ENCODE measurements around the gene CYP1A2. TPM values are rescaled to one million over a fixed set of nuclear protein-coding genes. Genes with fewer than 3 reads are reported as not detected.
A peak's percentile ranks its signal among the peaks of the same experiment; 100 is the strongest.

Gene CYP1A2
- total and polyA plus RNA-seq, 9 of the 15 experiments (the other 6 are each of a cell fraction or from before 2014, with no cell fraction given), result not detected

- TF ChIP-seq, protein P1, sequence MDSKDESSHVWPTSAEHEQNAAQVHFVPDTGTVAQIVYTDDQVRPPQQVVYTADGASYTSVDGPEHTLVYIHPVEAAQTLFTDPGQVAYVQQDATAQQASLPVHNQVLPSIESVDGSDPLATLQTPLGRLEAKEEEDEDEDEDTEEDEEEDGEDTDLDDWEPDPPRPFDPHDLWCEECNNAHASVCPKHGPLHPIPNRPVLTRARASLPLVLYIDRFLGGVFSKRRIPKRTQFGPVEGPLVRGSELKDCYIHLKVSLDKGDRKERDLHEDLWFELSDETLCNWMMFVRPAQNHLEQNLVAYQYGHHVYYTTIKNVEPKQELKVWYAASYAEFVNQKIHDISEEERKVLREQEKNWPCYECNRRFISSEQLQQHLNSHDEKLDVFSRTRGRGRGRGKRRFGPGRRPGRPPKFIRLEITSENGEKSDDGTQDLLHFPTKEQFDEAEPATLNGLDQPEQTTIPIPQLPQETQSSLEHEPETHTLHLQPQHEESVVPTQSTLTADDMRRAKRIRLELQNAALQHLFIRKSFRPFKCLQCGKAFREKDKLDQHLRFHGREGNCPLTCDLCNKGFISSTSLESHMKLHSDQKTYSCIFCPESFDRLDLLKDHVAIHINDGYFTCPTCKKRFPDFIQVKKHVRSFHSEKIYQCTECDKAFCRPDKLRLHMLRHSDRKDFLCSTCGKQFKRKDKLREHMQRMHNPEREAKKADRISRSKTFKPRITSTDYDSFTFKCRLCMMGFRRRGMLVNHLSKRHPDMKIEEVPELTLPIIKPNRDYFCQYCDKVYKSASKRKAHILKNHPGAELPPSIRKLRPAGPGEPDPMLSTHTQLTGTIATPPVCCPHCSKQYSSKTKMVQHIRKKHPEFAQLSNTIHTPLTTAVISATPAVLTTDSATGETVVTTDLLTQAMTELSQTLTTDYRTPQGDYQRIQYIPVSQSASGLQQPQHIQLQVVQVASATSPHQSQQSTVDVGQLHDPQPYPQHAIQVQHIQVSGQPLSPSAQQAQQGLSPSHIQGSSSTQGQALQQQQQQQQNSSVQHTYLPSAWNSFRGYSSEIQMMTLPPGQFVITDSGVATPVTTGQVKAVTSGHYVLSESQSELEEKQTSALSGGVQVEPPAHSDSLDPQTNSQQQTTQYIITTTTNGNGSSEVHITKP (IDR thresholded peaks at IDR 0.05; ENCODE audit: partially characterized antibody), result no peak
- TF ChIP-seq GABPB1 (CRISPR knock-in tag; IDR thresholded peaks at IDR 0.05), result no peak
- TF ChIP-seq TAL1 (IDR thresholded peaks at IDR 0.05), result peak; percentile 47; the same call in 1 of the 2 replicates
Observed at GRCh38 chr15:74778599-74778970, 29.9 kb downstream of the CYP1A2 start (continued).

DNA sequence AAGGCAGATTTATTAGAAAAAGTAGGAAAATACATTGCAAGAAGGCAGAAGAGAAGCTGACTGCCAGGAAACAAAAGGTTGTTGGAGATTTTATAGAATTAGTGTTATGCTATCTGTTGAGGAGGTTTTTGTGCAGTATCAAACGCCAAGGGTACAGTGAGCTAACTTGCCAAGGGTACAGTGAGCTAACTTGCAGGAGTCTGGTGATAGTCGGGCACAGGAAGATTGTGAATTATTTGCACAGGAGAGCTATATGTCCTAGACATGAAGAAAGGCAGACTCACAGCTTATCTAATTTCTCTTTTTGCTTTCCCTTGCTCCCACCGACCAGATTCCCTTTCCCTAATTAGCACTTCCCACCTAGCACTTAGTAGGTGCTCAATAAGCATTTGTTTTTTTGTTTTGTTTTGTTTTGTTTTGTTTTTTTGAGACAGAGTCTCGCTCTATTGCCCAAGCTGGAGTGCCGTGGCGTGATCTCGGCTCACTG is 30.6 kb downstream of the CYP1A2 start:
- no peak for ATAC-seq
- no peak for DNase-seq (ENCODE audit: extremely low read depth in 1 of 4, low spot score in 3 of 4)
- no peaks in the 10 kb centered on the region for H3K27me3 ChIP-seq (ENCODE audit: control insufficient read depth in 2 of 2, insufficient read depth in 2 of 2, low read length in 2 of 2)
- H3K27ac ChIP-seq (ENCODE audit: extremely low read depth, low read depth, low read length), result no peak overlapping the region
- no peaks in the 10 kb centered on the region for H3K36me3 ChIP-seq (ENCODE audit: control insufficient read depth, insufficient read depth, low read length)
- peaks cover 43 to 62% of the 10 kb centered on the region in 2 experiments for H3K4me1 ChIP-seq (replicated peaks in 1 of 2; ENCODE audit: control insufficient read depth in 2 of 2, insufficient read depth in 2 of 2, low read length in 2 of 2)
- 0 out of 2 replicates have a peak overlapping the region, but pooled peaks have one; percentile 1 for H2AFZ ChIP-seq (ENCODE audit: low read depth, low read length)
- no peak for FAIRE-seq
- CTCF ChIA-PET (ENCODE audit: low intra/inter-chr PET ratio), result interaction anchor here (0.7 kb wide), 2 partner anchors 17 to 1384 kb away, joined by 3 read pairs; no protein-coding TSS in a partner anchor
- no peak overlapping the region for H3K4me3 ChIP-seq
- 61% methylated on average over 7 of the region's 7 CpGs for WGBS (ENCODE audit: insufficient coverage, low coverage, missing lambda C conversion rate)
- H3K9ac ChIP-seq (ENCODE audit: insufficient read depth in 1 of 2, low read depth in 2 of 2, low read length in 2 of 2), result no peak overlapping the region
- peaks cover 4% of the 10 kb centered on the region for H3K9me1 ChIP-seq (ENCODE audit: control insufficient read depth, insufficient read depth, low read length)
- no peaks in the 10 kb centered on the region; the same call in 1 of the 2 replicates for H4K20me1 ChIP-seq (replicated peaks; ENCODE audit: control insufficient read depth, insufficient read depth, low read length)
- intact Hi-C loops (cut with micrococcal nuclease) (loop anchor here (10.0 kb wide), 1 partner anchor 426 kb away; the partner anchor contains the start of gene C15orf39), in situ Hi-C loops (cut with MboI) (no loop called here)
- H3K9me3 ChIP-seq (replicated peaks; ENCODE audit: control insufficient read depth, insufficient read depth, low read depth, low read length), result no peaks in the 10 kb centered on the region
- POLR2A ChIA-PET, result interaction anchor here (0.6 to 1.7 kb wide), 3 partner anchors 9 to 410 kb away, joined by 3 to 8 read pairs (median 3); no protein-coding TSS in a partner anchor
- H3K4me2 ChIP-seq (ENCODE audit: insufficient read depth, low read length), result no peak overlapping the region
- H3K79me2 ChIP-seq (ENCODE audit: control insufficient read depth, insufficient read depth, low read length), result peaks cover 22% of the 10 kb centered on the region
- no TSS peak for BruUV-seq (replicated peaks)
- TF ChIP-seq, protein P2, sequence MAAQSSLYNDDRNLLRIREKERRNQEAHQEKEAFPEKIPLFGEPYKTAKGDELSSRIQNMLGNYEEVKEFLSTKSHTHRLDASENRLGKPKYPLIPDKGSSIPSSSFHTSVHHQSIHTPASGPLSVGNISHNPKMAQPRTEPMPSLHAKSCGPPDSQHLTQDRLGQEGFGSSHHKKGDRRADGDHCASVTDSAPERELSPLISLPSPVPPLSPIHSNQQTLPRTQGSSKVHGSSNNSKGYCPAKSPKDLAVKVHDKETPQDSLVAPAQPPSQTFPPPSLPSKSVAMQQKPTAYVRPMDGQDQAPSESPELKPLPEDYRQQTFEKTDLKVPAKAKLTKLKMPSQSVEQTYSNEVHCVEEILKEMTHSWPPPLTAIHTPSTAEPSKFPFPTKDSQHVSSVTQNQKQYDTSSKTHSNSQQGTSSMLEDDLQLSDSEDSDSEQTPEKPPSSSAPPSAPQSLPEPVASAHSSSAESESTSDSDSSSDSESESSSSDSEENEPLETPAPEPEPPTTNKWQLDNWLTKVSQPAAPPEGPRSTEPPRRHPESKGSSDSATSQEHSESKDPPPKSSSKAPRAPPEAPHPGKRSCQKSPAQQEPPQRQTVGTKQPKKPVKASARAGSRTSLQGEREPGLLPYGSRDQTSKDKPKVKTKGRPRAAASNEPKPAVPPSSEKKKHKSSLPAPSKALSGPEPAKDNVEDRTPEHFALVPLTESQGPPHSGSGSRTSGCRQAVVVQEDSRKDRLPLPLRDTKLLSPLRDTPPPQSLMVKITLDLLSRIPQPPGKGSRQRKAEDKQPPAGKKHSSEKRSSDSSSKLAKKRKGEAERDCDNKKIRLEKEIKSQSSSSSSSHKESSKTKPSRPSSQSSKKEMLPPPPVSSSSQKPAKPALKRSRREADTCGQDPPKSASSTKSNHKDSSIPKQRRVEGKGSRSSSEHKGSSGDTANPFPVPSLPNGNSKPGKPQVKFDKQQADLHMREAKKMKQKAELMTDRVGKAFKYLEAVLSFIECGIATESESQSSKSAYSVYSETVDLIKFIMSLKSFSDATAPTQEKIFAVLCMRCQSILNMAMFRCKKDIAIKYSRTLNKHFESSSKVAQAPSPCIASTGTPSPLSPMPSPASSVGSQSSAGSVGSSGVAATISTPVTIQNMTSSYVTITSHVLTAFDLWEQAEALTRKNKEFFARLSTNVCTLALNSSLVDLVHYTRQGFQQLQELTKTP (IDR thresholded peaks at IDR 0.05; ENCODE audit: low read depth in 1 of 2, partially characterized antibody in 2 of 2), result no peak
- no peak for TF ChIP-seq ZFP91 (CRISPR knock-in tag; IDR thresholded peaks at IDR 0.05)
- TF ChIP-seq, protein P3, sequence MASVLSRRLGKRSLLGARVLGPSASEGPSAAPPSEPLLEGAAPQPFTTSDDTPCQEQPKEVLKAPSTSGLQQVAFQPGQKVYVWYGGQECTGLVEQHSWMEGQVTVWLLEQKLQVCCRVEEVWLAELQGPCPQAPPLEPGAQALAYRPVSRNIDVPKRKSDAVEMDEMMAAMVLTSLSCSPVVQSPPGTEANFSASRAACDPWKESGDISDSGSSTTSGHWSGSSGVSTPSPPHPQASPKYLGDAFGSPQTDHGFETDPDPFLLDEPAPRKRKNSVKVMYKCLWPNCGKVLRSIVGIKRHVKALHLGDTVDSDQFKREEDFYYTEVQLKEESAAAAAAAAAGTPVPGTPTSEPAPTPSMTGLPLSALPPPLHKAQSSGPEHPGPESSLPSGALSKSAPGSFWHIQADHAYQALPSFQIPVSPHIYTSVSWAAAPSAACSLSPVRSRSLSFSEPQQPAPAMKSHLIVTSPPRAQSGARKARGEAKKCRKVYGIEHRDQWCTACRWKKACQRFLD (CRISPR knock-in tag; IDR thresholded peaks at IDR 0.05), result no peak

Measured in K562 (cell line).